H1 (cell line): ENCODE data around the gene TNNI2.

Experiments used
- CEBPB ChIP-seq: IDR thresholded peaks from 2 replicates; pipeline ENCODE4 v1.6.1; 2012; ENCODE audit warnings: low read depth, low read length
- CHD1 ChIP-seq: IDR thresholded peaks from 2 replicates; pipeline ENCODE4 v1.6.1; 2012; ENCODE audit warnings: low read depth, low read length, improper control_type of control experiment
- GABPA ChIP-seq: IDR thresholded peaks from 2 replicates; pipeline ENCODE4 v1.6.1; 2011; ENCODE audit warnings: mild to moderate bottlenecking, low read length, moderate library complexity, borderline replicate concordance; ENCODE audit not compliant: insufficient read depth
- SIN3A ChIP-seq, 2 experiments: IDR thresholded peaks in 1 of 2; conservative IDR thresholded peaks in 1 of 2; 2 replicates each; pipeline ENCODE4 v1.6.1; 2011 to 2012; ENCODE audit warnings: low read length in 2 of 2, improper control_type of control experiment in 1 of 2, low read depth in 1 of 2, mild to moderate bottlenecking in 1 of 2
- TF ChIP-seq, protein P1 (sequence below), 3 experiments: IDR thresholded peaks; 1 replicate in 2 of 3; 2 replicates in 1 of 3; pipeline versions ENCODE4 v1.5.1 to v1.6.1; 2011; ENCODE audit warnings: low read length in 3 of 3, mild to moderate bottlenecking in 3 of 3, inconsistent platforms in 2 of 3, low read depth in 1 of 3, moderate library complexity in 1 of 3; ENCODE audit not compliant: insufficient read depth in 1 of 3; ENCODE audit errors: control extremely low read depth in 1 of 3

DNA sequence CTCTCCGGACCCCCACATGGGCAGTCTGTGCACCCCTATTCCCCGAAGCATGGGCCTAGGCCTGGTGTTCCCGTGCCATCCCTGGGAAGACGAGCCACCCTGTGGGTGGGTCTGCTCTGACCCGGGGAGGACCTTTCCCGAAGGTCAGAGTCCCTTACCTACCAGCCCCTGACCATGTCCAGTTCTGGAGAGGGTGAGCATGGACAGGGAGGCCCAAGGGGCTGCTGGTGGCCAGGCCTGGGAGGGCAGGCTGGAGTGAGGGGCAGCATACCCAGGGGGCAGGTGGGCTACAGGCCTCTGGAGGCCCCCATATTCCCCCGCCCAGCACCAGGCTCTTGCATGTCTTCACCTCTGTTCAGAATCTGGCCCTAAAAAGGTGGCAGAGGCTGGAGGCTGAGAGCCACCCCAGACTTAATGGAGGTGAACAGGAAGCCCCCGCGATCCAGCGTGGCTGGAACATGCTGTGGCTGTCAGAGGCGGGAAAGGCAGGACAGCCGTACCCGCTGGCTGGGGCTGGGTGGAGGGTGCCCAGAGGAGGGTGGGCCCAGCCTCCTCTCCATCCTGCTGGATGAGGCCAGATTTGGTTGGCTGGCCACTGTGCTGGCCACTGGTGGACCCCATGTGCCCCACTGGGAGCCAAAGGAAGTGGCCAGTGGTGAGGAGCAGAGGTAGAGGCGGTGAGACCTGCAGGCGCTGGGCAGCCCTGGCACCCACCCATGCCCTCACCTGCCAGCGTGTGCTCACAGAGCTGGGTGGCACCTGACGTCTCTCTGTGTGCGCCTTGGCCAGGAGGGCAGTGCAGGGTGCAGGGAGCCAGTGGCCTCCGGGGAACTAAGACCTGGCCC is 15.2 kb upstream of the TNNI2 start:
- TF ChIP-seq SIN3A (conservative IDR thresholded peaks at IDR 0.05 in 1 of 2, IDR thresholded peaks at IDR 0.05 in 1 of 2; ENCODE audit: low read depth in 1 of 2, low read length in 2 of 2) (no peak), CEBPB (no peak), CHD1 (no peak), GABPA (no peak)
- TF ChIP-seq, protein P1, sequence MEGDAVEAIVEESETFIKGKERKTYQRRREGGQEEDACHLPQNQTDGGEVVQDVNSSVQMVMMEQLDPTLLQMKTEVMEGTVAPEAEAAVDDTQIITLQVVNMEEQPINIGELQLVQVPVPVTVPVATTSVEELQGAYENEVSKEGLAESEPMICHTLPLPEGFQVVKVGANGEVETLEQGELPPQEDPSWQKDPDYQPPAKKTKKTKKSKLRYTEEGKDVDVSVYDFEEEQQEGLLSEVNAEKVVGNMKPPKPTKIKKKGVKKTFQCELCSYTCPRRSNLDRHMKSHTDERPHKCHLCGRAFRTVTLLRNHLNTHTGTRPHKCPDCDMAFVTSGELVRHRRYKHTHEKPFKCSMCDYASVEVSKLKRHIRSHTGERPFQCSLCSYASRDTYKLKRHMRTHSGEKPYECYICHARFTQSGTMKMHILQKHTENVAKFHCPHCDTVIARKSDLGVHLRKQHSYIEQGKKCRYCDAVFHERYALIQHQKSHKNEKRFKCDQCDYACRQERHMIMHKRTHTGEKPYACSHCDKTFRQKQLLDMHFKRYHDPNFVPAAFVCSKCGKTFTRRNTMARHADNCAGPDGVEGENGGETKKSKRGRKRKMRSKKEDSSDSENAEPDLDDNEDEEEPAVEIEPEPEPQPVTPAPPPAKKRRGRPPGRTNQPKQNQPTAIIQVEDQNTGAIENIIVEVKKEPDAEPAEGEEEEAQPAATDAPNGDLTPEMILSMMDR (IDR thresholded peaks at IDR 0.05; ENCODE audit: control extremely low read depth in 1 of 3, insufficient read depth in 1 of 3, low read depth in 1 of 3, low read length in 3 of 3), result no peak
